ENCODE data around the gene HAUS1.

HAUS1 gene

DNA sequence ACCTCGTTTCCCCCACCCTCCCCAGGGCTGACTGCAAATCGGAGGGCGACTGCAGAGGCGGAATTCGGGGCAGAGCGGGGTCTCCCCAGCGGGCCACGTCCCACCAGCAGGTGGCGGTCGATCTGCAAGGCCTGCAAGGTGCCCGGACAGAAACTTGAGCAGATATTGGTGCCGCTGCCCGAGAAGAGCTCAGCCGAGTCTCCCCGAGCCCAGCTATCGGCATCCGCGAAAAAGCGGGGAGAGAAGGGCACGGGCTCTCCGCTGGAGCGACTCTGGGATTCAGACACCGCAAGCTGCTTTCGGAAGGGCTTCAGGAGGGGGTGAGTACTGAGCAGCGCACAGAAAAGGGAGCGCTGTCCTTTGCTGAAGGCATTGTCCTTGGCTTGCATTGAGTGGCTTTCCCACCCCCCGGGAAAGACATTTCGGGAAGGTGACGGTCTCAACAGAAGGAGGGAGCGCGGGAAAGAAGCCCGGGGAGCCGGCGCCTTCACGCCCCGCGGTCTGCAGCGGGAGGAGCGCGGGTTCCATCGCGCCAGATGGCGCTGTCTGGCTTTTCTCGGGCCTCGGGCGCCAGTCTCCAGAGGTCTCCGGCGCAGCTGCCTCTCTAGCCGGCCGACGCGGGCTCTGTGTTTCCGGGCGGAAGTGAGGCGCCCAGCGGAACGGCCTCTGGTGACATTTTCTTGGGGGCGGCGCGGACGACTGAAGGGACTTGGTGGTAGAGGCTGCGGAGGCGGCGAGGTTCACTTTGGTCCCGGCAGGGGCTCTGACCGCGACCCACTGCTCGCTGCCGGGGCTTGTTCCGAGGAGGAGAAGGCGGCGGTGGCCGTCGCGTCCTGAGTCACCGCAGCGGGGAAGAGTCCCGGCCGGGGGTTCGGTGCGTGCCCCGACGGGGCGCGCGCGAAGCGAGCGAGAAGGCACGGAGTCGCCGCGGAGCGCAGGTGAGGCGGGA, 69.5 kb downstream of the HAUS1 start:
- no peak for TF ChIP-seq ZNF274 (IDR thresholded peaks at IDR 0.05; ENCODE audit: low read depth, low read length)
- peak overlapping the region; percentile 70 for H3K4me3 ChIP-seq (ENCODE audit: low read length)

DNA sequence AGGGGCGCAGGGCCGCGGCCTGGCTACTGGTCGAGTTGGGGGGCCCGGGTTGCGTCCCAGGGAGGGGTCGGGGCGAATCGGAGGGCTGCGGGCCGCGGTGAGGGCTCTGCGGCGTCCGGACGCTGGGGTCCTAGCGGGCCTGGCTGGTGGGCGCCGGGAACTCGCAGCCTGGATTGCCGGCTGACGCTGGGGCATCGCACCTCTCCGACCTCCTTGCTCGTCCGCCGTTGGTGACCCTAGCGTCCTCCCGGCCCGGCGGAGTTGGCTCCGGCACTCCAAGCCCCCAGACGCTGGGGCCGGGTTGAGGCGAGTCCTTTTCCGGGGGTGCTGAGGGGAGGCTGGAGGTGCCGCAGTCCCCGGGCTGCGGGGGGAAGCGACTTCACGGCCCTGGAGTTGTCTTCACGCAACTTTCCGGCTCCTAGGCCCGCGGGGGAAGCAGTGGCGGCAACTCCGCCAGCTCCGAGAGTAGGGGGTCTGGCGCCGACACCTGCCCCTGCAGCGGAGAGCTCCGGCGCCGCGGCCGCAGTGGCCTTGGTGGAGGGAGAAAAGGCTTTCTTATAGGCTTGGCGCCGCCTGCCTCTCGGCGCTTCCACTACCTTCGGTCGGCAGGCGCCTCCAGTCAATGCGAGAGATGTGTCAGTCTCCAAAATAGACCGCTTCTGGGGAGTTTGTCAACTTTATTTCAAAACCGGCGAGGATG, 70.3 kb downstream of the HAUS1 start:
- TF ChIP-seq ZNF274 (IDR thresholded peaks at IDR 0.05; ENCODE audit: low read depth, low read length), result no peak
- peak overlapping the region; percentile 70 for H3K4me3 ChIP-seq (ENCODE audit: low read length)

DNA sequence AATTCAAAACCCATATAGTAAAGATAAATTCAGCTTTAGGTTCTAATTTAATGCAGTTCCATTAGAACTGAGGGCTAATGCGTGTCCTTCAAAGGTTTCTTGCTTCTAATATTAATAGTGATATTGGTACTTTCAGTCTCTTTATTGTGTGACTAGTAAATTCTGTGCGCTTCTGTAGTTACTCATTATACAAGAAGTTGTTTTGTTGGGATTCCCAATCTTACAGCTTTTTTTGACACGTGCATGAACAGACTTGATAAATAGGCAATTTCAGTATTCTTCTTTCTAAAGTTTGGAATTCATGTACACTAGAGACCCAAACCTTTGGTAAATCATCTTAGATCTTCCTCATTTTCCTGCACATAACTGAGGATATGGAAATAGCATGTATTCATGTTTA, 71.8 kb downstream of the HAUS1 start:
- no peak overlapping the region for H3K4me3 ChIP-seq (ENCODE audit: low read length)
- TF ChIP-seq ZNF274 (IDR thresholded peaks at IDR 0.05; ENCODE audit: low read depth, low read length), result no peak
